MM.1S (cell line): ENCODE data around the gene VPS13C.

Experiments used
- DNase-seq: peaks from one replicate; pipeline ENCODE4 v3.0.0-alpha.2; 2015
- H2AFZ ChIP-seq: fragments of 300-600 bp; sonication (generic); 2 replicates; pipeline ENCODE4 v1.6.0; 2016; ENCODE audit warnings: antibody characterized with exemption, low read length
- H3F3A ChIP-seq: fragments of 300-600 bp; sonication (generic); 2 replicates; pipeline ENCODE4 v1.6.1; 2016; ENCODE audit warnings: mild to moderate bottlenecking, antibody characterized with exemption, low read length, moderate library complexity, mixed read lengths; ENCODE audit not compliant: insufficient read depth
- H3K27ac ChIP-seq: fragments of 300-600 bp; sonication (generic); 2 replicates; pipeline ENCODE4 v1.5.1; 2016; ENCODE audit warnings: mild to moderate bottlenecking, low read length
- H3K27me3 ChIP-seq: fragments of 300-600 bp; sonication (generic); replicated peaks from 2 replicates; pipeline ENCODE4 v1.6.0; 2016; ENCODE audit warnings: low read length; ENCODE audit not compliant: insufficient read depth
- H3K36me3 ChIP-seq: fragments of 300-600 bp; sonication (generic); replicated peaks from 2 replicates; pipeline ENCODE4 v1.6.1; 2016; ENCODE audit warnings: mild to moderate bottlenecking, low read length, mixed read lengths; ENCODE audit not compliant: insufficient read depth
- H3K4me1 ChIP-seq: fragments of 300-600 bp; sonication (generic); 2 replicates; pipeline ENCODE4 v1.6.1; 2016; ENCODE audit warnings: low read length, mixed read lengths
- H3K4me2 ChIP-seq: fragments of 300-600 bp; sonication (generic); 2 replicates; pipeline ENCODE4 v1.6.0; 2016; ENCODE audit warnings: low read depth, low read length
- H3K4me3 ChIP-seq: fragments of 300-600 bp; sonication (generic); 2 replicates; pipeline ENCODE4 v1.5.1; 2016; ENCODE audit warnings: low read length, mixed read lengths
- H3K79me2 ChIP-seq: fragments of 300-600 bp; sonication (generic); 2 replicates; pipeline ENCODE4 v1.6.1; 2016; ENCODE audit warnings: mixed run types, low read length, mixed read lengths
- H3K9ac ChIP-seq: fragments of 300-600 bp; sonication (generic); 2 replicates; pipeline ENCODE4 v1.6.1; 2016; ENCODE audit warnings: low read length, mixed read lengths
- H3K9me2 ChIP-seq: fragments of 300-600 bp; sonication (generic); replicated peaks from 2 replicates; pipeline ENCODE4 v1.6.1; 2016; ENCODE audit warnings: mild to moderate bottlenecking, low read length, mixed read lengths; ENCODE audit not compliant: insufficient read depth
- H3K9me3 ChIP-seq: fragments of 300-600 bp; sonication (generic); replicated peaks from 2 replicates; pipeline ENCODE4 v1.6.1; 2016; ENCODE audit warnings: mild to moderate bottlenecking, low read length, mixed read lengths; ENCODE audit not compliant: insufficient read depth
- H4K20me1 ChIP-seq: fragments of 300-600 bp; sonication (generic); 2 replicates; pipeline ENCODE4 v1.6.1; 2016; ENCODE audit warnings: mild to moderate bottlenecking, low read length, moderate library complexity, mixed read lengths; ENCODE audit not compliant: insufficient read depth
- EZH2 ChIP-seq: fragments of 300-600 bp; sonication (generic); optimal IDR thresholded peaks from 2 replicates; pipeline ENCODE3; 2017; ENCODE audit warnings: low read depth, mild to moderate bottlenecking, antibody characterized with exemption, low read length, mixed read lengths
- EZH2phosphoT487 ChIP-seq: fragments of 300-600 bp; sonication (generic); IDR thresholded peaks from 2 replicates; pipeline ENCODE4 v1.6.1; 2018; ENCODE audit warnings: antibody characterized with exemption, low read length
- TF ChIP-seq, protein P1 (sequence below): fragments of 300-600 bp; sonication (generic); IDR thresholded peaks from 2 replicates; pipeline ENCODE4 v1.5.1; 2016; ENCODE audit warnings: antibody characterized with exemption, low read length, mixed read lengths

Gene VPS13C, protein sequence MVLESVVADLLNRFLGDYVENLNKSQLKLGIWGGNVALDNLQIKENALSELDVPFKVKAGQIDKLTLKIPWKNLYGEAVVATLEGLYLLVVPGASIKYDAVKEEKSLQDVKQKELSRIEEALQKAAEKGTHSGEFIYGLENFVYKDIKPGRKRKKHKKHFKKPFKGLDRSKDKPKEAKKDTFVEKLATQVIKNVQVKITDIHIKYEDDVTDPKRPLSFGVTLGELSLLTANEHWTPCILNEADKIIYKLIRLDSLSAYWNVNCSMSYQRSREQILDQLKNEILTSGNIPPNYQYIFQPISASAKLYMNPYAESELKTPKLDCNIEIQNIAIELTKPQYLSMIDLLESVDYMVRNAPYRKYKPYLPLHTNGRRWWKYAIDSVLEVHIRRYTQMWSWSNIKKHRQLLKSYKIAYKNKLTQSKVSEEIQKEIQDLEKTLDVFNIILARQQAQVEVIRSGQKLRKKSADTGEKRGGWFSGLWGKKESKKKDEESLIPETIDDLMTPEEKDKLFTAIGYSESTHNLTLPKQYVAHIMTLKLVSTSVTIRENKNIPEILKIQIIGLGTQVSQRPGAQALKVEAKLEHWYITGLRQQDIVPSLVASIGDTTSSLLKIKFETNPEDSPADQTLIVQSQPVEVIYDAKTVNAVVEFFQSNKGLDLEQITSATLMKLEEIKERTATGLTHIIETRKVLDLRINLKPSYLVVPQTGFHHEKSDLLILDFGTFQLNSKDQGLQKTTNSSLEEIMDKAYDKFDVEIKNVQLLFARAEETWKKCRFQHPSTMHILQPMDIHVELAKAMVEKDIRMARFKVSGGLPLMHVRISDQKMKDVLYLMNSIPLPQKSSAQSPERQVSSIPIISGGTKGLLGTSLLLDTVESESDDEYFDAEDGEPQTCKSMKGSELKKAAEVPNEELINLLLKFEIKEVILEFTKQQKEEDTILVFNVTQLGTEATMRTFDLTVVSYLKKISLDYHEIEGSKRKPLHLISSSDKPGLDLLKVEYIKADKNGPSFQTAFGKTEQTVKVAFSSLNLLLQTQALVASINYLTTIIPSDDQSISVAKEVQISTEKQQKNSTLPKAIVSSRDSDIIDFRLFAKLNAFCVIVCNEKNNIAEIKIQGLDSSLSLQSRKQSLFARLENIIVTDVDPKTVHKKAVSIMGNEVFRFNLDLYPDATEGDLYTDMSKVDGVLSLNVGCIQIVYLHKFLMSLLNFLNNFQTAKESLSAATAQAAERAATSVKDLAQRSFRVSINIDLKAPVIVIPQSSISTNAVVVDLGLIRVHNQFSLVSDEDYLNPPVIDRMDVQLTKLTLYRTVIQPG (N-terminal part only)

DNA sequence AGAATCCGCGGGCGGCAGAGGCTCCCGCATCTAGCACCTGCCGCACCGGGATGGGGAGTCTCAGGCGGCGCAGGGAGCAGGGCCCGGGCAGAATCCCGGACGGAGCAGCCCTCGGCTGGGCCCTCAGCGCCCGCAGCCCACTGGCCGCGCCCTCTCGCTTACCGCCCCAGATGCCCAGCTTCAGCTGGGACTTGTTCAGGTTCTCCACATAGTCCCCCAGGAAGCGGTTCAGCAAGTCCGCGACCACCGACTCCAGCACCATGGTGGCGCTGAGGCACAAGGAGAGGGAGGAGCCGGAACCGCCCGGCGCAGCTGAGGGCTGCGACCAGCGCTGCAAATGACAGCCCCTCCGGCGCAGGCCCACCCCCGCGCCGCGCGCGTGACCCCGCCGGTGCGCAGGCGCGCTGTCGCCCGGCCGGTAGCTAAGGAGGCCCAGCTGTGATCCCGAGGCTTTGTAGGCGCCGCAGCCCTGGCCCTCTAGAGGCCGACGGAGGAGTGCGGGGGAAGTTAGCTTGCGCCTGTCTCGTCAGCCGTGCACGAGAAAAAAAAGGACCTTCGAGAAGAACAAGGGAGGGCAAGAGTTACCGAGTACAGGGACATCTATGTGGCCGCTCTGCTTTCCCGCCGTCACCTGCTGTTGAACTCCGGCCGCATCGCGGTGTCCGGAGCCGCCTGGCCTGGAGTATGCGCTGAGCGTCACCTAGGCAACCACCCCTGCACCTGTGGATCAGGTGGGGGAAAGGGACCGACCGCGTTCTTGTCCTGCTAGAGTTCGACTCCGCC, at the start of gene VPS13C:
VPS13C (minus strand) TSS at position 335 of the 783 bp plus-strand sequence; CDS start at position 262, 73 bp downstream.
- H3K27ac ChIP-seq: peak within 1 kb of the TSS; percentile 94
- no peaks in the 10 kb centered on the region for H3K9me3 ChIP-seq
- TF ChIP-seq EZH2: no peak
- no peak for TF ChIP-seq EZH2phosphoT487
- TF ChIP-seq, protein P1, sequence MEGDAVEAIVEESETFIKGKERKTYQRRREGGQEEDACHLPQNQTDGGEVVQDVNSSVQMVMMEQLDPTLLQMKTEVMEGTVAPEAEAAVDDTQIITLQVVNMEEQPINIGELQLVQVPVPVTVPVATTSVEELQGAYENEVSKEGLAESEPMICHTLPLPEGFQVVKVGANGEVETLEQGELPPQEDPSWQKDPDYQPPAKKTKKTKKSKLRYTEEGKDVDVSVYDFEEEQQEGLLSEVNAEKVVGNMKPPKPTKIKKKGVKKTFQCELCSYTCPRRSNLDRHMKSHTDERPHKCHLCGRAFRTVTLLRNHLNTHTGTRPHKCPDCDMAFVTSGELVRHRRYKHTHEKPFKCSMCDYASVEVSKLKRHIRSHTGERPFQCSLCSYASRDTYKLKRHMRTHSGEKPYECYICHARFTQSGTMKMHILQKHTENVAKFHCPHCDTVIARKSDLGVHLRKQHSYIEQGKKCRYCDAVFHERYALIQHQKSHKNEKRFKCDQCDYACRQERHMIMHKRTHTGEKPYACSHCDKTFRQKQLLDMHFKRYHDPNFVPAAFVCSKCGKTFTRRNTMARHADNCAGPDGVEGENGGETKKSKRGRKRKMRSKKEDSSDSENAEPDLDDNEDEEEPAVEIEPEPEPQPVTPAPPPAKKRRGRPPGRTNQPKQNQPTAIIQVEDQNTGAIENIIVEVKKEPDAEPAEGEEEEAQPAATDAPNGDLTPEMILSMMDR: peak; percentile 69
- H3K9ac ChIP-seq: peak within 1 kb of the TSS; percentile 93
- H3K4me3 ChIP-seq: peak within 1 kb of the TSS; percentile 83
- H3K36me3 ChIP-seq: no peaks in the 10 kb centered on the region
- no peaks in the 10 kb centered on the region for H3K9me2 ChIP-seq
- no peaks in the 10 kb centered on the region for H3K27me3 ChIP-seq
- 0 out of 2 replicates have a peak, but pooled peaks cover 5% of the 10 kb centered on the region for H4K20me1 ChIP-seq
- peaks cover 43% of the 10 kb centered on the region for H3K79me2 ChIP-seq
- H3K4me2 ChIP-seq: peak within 1 kb of the TSS; percentile 56
- H3K4me1 ChIP-seq: 0 out of 2 replicates have a peak, but pooled peaks cover 4% of the 10 kb centered on the region
- DNase-seq: peak; percentile 96
- peaks cover 25% of the 10 kb centered on the region for H3F3A ChIP-seq
- H2AFZ ChIP-seq: peak within 1 kb of the TSS; percentile 87

DNA sequence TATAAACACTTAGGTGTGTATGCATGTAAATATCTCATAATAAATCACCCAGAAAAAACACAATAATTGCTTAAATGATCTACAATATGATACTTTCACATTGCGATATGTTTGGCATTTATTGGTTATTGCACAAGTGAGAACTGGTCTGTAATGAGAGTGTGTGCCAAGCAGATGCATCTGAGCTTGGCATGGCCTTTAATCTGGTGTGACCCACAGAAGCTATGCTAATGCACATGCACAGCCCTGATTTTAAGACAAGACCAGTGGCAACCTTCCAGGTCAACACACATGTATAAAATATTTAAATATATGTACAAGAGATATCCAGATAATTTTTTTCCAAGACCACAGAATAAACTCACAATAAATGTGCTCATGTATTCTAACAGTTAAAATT, 49.2 kb upstream of the VPS13C start:
- Histone ChIP-seq H3K27me3 (no peaks in the 10 kb centered on the region), H3K9me2 (no peaks in the 10 kb centered on the region), H4K20me1 (no peaks in the 10 kb centered on the region), H3K4me3 (no peak overlapping the region), H3K4me1 (peaks cover 7% of the 10 kb centered on the region; the same call in 1 of the 2 replicates), H3K27ac (no peak overlapping the region), H3K9ac (no peak overlapping the region), H2AFZ (no peak overlapping the region), H3K9me3 (no peaks in the 10 kb centered on the region), H3K79me2 (no peaks in the 10 kb centered on the region), H3F3A (no peaks in the 10 kb centered on the region; the same call in 1 of the 2 replicates), H3K4me2 (no peak overlapping the region), H3K36me3 (no peaks in the 10 kb centered on the region)
- TF ChIP-seq, protein P1: no peak
- TF ChIP-seq EZH2phosphoT487 (no peak), EZH2 (no peak)
- no peak for DNase-seq

DNA sequence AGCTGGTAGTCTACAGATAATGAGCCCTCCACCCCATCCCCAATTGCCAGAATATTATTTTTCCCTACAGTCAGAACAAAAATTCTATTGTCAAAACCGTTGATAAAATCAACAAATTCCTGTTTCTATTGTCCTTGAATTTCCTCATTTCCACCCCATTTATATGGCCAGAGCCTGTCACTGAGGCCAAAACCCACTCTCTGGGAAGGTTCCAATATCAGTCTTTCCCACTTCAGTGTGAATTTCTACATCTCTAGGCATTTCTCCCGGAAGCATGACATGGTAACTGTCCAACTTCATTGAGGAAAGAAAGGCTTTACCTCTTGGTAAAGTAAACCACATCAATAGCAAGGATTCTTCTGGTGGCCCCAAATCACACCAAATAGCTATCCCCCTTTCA, 48.2 kb upstream of the VPS13C start:
- Histone ChIP-seq H3K4me2 (no peak overlapping the region), H3F3A (no peaks in the 10 kb centered on the region; the same call in 1 of the 2 replicates)
- no peak for DNase-seq

More for the DNA sequence above, 48.2 kb upstream of the VPS13C start:
- no peaks in the 10 kb centered on the region for H3K36me3 ChIP-seq
- H3K4me1 ChIP-seq: peaks cover 10% of the 10 kb centered on the region; the same call in 1 of the 2 replicates
- no peak overlapping the region for H3K4me3 ChIP-seq
- H3K27me3 ChIP-seq: no peaks in the 10 kb centered on the region
- no peaks in the 10 kb centered on the region for H3K79me2 ChIP-seq
- H3K9me3 ChIP-seq: no peaks in the 10 kb centered on the region
- no peak overlapping the region for H3K27ac ChIP-seq
- no peak for TF ChIP-seq EZH2
- TF ChIP-seq EZH2phosphoT487: no peak
- TF ChIP-seq, protein P1: no peak
- no peak overlapping the region for H2AFZ ChIP-seq
- no peaks in the 10 kb centered on the region for H3K9me2 ChIP-seq
- no peaks in the 10 kb centered on the region for H4K20me1 ChIP-seq
- no peak overlapping the region for H3K9ac ChIP-seq
